HG03060 (cell line): ENCODE results near the gene TRPC1.
A peak's percentile ranks its signal among the peaks of the same experiment; 100 is the strongest.
"Not testable (repeated sequence)": the region's sequence is repeated elsewhere in the genome, so short reads cannot be mapped to it uniquely, and the experiment has no call there.

Experiments
- ATAC-seq: cut with Tn5 transposase; IDR thresholded peaks from one replicate; pipeline ENCODE4 v1.9.1; 2021; ENCODE audit warnings: low read depth, moderate number of reproducible peaks; ENCODE audit not compliant: unreplicated experiment

TRPC1 gene

DNA sequence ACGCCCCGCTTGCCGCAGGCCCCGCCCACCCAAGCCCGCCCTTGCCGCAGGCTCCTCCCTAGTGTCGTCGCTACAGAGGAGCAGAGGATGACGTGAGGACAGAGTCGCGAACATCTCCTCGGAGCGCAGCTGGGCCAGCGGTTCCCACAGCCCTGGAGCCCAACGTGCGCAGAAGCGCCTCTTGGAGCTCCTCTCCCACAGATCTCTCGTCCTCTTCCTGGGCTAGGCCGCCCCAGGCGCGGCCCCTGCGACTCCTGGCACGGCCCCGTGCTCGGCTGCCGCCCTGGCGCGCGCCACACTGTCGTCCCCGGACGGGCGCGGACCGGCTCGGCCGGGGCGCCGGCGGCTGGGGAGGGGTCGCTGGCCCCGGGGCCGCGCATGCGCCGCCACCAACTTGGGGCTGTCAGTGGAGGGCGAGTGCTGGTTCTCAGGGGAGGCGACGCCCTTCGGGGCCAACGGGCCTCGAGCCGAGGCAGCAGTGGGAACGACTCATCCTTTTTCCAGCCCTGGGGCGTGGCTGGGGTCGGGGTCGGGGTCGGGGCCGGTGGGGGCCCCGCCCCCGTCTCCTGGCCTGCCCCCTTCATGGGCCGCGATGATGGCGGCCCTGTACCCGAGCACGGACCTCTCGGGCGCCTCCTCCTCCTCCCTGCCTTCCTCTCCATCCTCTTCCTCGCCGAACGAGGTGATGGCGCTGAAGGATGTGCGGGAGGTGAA is at the start of gene TRPC1:
Gene TRPC1, plus strand, starts transcription at position 67 of the 714 bp plus-strand sequence. Its CDS starts 526 bp downstream, at position 593.
- ATAC-seq, result peak; percentile 64

DNA sequence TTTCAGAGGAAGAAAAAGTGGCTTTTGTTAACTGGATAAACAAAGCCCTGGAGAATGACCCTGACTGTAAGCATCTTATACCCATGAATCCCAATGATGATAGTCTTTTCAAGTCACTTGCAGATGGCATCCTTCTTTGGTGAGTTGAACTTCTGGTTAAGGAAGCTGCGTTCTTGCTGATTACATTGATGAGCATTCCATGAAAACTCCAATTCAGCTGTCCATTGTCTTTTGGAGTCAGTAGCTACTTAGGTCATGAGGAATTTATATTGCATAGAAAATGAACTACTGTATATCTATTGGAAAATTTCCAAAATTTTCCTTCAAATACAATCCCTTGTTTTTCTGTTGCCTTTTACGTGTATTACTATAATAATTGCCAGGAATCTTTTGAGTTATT is 47.7 kb upstream of the TRPC1 start:
- ATAC-seq, result no peak

DNA sequence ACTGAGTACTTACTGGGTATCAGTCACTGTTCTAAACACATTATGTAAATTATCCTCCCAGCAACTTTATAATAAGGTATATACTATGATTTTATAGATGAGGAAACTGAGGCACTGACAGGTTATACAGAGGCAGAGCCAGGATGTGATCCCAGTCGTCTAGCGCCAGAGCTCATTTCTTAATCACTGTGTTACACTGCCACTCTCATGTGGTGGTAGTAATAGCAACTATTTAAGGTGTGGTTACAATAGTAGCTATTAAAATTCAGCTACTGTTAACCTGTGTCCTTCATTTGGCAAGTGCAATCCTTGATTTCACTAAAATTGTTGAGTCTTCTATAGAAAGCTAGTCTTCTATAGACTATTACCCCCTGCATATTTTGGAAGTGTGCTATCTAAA is 43.1 kb upstream of the TRPC1 start:
- ATAC-seq, result no peak

DNA sequence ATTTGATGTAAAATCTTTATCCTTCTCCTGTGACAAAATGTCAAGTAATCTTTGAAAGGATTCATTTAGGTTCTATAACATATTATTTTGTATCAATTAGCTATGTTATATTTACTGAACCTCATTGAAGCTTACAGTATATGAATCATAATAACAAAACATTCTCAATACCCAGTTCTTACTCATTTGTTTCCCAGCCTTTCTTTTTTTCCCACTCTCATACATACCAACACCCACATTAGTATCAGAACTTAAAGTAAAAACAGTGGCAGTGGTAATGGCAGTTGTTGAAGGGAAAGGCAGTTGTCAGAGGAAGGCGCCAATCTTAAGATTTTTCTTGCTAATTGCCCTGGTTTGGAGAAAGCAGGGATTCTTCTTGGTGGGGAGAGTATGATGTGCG is 33.2 kb upstream of the TRPC1 start:
- no peak for ATAC-seq

DNA sequence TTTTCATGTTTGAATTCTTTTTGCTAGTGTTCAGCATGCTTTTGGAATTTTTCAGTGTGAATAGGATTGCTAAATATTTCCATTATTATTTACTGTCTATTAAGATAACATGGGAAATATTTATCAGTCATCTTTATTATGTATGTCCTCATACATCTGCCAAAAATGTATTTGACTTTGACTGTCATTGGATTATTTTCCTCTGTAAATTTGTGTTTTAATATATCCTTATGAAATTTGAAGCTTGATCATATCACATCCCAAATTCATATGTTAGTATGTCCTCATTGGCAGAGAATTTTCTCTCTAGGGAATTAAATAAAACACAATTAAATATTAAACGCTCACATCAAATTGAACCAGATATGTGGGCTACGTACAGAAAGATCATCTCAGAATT is 32.3 kb upstream of the TRPC1 start:
- no peak for ATAC-seq

GRCh38 chr3:142693136-142693853 is 30.5 kb upstream of the TRPC1 start:
- ATAC-seq, result no peak

GRCh38 chr3:142694225-142694624 is 29.6 kb upstream of the TRPC1 start:
- no peak for ATAC-seq

DNA sequence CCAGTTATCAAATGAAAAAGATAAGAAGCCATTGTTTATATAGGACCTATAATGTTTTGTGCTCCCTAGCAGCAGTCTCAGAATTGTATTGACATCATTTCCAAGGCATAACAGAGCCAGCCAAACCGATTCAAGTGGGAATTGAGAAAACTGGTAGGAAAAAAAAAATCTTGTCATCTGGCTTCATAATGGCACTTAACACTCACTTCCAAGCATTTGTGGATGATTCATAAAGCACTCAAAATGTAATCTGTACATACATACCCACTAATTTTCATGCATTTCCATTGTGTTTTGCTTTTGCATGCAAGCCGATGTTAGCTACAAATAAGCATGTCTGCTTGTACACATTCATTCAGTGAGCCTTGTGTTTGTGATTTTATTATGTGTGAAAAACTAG is 18.6 kb upstream of the TRPC1 start:
- ATAC-seq, result no peak

DNA sequence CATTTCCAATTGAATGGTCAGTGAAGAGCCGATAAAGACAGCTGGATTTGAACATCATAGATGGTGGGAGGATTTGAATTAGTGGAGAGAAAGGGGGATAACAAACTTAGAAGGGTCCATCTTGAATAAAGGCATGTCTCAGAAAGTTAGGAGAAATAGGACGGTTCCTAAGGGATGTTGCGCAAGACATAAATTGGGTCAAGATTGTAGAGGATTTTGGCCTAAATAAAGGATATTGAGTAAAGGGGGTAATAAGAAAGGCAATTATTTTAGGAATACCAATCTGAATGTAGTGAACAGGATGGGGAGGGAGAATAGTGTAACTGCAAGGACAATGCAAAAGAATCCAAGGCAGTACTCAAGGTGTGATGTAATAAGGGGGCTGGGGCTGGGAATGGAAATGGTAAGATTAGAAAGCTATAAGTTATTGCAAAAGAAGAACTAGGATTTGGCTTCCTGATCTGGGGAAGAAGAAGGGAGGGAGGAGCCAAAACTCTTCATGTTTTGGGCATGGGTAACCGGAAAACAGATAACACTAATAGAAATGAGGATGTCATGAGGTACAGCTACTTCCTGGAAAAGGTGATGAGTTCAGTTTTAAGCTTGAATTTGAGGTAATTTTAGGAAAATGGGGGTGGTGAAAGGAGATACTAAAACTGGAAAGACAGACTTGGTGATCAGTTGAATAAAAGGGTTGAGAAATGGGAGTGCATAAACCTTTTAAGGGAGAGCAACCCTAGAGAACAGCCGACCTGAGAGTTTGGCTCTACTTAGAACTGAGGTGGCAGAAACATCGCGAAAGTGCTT is 17.3 kb upstream of the TRPC1 start:
- ATAC-seq, result no peak

DNA sequence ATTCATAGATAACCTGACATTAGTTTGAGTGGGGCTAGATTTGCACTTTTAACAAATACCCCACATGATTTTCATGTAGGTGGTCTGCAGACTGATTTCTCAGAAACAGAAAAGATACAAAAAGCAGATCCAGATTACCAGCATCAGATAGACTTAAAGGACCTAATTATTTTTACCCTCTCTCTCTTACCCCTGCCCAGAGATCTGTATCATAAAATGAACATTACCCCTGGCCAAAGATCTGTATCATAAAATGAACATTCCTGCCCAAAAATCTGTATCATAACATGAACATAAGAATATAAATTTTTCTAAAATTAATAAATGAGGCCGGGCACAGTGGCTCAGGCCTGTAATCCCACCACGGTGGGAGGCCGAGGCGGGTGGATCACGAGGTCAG is 14.6 kb upstream of the TRPC1 start:
- no peak for ATAC-seq

DNA sequence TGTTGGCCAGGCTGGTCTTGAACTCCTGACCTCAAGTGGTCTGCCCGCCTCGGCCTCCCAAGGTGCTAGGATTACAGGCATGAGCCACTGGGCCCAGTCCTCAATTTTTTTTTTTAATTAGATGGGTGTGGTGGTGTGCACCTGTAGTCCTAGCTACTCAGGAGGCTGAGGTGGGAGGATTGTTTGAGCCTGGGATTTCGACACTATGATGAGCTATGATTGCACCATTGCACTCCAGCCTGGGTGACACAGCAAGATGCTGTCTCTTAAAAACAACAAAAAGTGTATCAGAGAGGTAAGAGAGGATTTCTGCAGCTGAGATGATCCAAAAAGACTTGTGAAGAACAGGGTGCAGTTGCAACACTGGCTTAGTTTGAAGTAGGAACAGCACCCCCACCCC is 9.0 kb upstream of the TRPC1 start:
- ATAC-seq, result not testable (repeated sequence)

DNA sequence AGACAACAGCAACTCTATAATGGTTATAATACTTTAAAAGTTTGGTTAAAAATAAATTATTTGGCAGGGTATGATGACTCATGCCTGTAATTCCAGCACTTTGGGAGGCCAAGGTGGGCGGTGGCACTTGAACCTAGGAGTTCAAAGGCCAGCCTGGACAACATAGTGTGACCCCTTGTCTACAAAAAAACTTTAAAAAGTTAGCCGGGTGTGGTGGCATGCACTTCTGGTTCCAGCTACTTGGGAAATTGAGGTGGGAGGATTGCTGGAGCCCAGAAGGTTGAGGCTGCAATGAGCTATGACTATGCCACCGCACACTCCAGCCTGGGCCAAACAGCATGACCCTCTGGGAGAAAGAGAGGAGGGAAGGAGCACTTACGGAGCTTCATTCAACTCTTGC is 7.7 kb upstream of the TRPC1 start:
- no peak for ATAC-seq

DNA sequence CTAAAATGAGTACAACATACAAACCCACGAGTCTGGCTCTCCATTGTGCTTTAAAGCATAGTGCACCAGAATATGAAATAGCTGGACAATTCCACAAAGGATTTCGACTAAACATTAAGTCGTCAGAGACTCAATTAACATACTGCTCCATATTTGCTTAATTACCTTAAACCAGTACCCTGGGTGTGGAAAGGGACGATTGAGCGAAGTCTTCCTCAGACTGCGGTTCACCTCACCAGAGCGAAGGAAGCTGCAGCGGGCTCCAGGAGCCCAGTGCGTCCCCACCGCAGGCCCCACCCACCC is 218 bp upstream of the TRPC1 start:
- ATAC-seq, result peak; percentile 16

DNA sequence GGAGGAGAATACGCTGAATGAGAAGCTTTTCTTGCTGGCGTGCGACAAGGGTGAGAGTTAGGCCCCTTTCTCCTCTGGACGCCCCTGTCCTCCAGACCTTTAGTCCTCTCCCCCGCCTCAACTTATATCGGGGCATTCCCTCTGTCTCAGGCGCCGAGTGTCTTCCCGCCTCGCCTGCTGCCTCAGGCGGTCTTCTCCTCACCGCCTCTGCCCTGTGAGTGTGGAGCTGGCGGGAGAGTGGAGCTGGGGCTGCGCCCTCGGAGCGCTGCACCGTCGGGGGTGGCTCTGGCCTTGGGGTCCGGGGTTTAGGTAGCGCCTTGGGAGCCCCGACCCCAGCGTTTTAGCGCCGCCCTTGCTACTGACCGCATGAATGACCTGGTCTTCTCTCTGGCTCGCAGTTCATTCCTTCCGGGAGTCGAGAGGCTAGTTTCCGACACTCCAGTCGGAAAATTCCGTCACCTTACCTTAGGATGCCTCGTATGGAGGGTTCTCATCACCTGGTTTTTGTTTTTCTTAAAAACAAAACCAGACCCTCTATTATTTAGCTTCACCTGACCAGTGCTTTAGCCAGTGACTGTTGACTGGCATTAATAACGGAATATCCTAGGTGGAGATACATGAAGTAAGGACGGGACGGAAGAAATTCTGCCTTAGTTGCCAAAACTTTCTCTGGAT is 985 bp downstream of the TRPC1 start:
- ATAC-seq, result peak; percentile 8

DNA sequence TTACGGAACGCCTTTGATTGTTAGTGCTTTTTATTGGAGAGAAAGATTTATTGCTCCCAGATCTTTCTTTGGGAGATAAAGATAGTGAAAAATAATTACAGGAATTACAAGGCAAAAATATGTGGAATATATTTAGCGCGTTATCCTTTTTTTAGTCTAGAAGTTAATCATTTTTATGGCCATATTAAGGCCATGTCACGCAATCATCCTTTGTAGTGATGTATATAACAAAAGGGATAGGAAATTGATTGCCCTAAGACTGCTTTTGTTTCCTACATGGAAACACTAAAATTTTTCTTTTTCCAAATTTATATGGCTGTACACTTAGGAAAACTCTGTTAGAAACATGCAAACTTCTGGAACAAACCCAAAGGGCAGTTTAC is 1.5 kb downstream of the TRPC1 start:
- no peak for ATAC-seq

- no peak for ATAC-seq
Measured at GRCh38 chr3:142726017-142726416, 2.2 kb downstream of the TRPC1 start.

GRCh38 chr3:142732066-142732465 is 8.2 kb downstream of the TRPC1 start:
- ATAC-seq, result no peak

DNA sequence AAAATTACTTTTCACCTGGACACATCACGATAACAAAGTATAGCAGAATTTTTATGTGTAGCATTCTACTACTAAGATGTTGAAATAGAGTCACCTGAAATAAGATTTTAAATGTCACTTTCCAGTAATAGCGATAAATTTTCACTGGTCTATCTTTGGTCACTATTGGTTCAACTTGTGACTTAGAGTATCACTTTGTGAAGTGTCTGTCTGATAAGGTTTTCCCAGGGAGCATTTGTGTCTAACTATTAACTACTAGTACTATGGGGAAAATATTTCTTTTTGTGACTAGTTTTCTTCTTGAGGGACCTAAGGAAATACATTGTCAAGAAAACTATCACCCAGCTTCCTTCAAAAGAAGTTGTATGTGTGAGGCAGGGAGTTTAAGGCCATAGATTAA is 11.0 kb downstream of the TRPC1 start:
- no peak for ATAC-seq

DNA sequence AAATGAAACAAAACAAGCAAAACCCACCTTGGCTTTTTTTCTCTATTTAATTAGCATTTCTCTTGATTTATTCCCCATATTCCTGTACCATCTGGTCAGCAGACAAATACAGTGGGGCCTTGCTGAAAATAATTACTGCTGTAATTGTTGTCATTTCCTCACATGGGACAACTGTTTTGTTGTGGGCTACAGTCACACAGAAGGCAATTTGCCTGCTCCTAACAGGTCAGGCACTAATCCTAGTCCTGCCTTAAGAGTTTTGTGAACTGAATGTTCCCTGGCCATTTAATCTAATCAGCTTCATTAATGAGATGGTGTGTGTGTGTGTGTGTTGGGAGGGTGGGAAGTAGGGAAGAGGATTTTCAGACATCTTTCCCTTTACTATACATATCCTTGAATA is 11.6 kb downstream of the TRPC1 start:
- no peak for ATAC-seq

GRCh38 chr3:142738396-142738795 is 14.6 kb downstream of the TRPC1 start:
- ATAC-seq, result no peak

DNA sequence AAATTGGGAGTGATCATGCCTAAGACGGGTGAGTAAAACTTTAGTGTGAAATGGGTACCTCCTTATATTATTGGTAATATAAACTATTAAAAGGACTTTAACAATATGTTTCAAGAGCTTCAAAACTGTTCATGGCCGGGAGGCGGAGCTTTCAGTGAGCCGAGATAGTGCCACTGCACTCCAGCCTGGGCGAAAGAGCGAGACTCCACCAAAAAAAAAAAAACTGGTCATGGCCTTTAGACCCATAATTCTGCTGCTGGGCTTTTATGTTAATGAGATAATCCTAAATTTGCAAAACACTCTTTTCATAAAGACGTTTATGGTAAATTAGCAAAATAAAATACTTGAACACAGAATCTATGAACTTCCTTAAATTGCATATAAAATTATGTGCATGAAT is 22.8 kb downstream of the TRPC1 start:
- ATAC-seq, result no peak
